OCI-LY1 (cell line): ENCODE results near the gene GUCY1B1.

Source experiments
- H2AFZ ChIP-seq: fragments of 200-600 bp; sonication (generic), shearing (Covaris generic); 2 replicates; pipeline ENCODE4 v1.6.0; 2014; ENCODE audit warnings: antibody characterized with exemption, mild to moderate bottlenecking, low read length
- H3F3A ChIP-seq: fragments of 200-600 bp; sonication (generic), shearing (Covaris generic); 2 replicates; pipeline ENCODE4 v1.6.0; 2014; ENCODE audit warnings: mild to moderate bottlenecking, antibody characterized with exemption, low read length, moderate library complexity; ENCODE audit not compliant: insufficient read depth
- H3K27ac ChIP-seq: fragments of 200-600 bp; sonication (generic); 2 replicates; pipeline ENCODE4 v1.5.1; 2014; ENCODE audit warnings: low read length, mixed run types, mild to moderate bottlenecking, low read depth; ENCODE audit not compliant: poor library complexity, severe bottlenecking
- H3K27me3 ChIP-seq: fragments of 200-600 bp; sonication (generic); 2 replicates; pipeline ENCODE4 v1.6.0; 2014; ENCODE audit warnings: antibody characterized with exemption, mild to moderate bottlenecking, low read length, moderate library complexity; ENCODE audit not compliant: insufficient read depth
- H3K36me3 ChIP-seq: fragments of 200-600 bp; sonication (generic); 2 replicates; pipeline ENCODE4 v1.6.1; 2014; ENCODE audit warnings: mild to moderate bottlenecking, antibody characterized with exemption, low read length, moderate library complexity, mixed read lengths; ENCODE audit not compliant: insufficient read depth
- H3K4me1 ChIP-seq: fragments of 200-600 bp; sonication (generic); 2 replicates; pipeline ENCODE4 v1.5.1; 2014; ENCODE audit warnings: mild to moderate bottlenecking, low read length, moderate library complexity; ENCODE audit not compliant: insufficient read depth, severe bottlenecking
- H3K4me2 ChIP-seq: fragments of 200-600 bp; sonication (generic), shearing (Covaris generic); 2 replicates; pipeline ENCODE4 v1.6.1; 2014; ENCODE audit warnings: low read length
- H3K4me3 ChIP-seq: fragments of 200-600 bp; sonication (generic); 2 replicates; pipeline ENCODE4 v1.5.1; 2014; ENCODE audit warnings: low read length, low read depth, mild to moderate bottlenecking, mixed read lengths; ENCODE audit not compliant: poor library complexity, severe bottlenecking
- H3K79me2 ChIP-seq: fragments of 200-600 bp; shearing (Covaris generic); 2 replicates; pipeline ENCODE4 v1.6.1; 2016; ENCODE audit warnings: mixed run types, low read length, mixed read lengths; ENCODE audit not compliant: insufficient read depth
- H3K9ac ChIP-seq: fragments of 200-600 bp; sonication (generic), shearing (Covaris generic); 2 replicates; pipeline ENCODE4 v1.6.1; 2014; ENCODE audit warnings: mild to moderate bottlenecking, low read length, mixed read lengths
- H3K9me2 ChIP-seq: fragments of 200-600 bp; sonication (generic), shearing (Covaris generic); 2 replicates; pipeline ENCODE4 v1.6.1; 2014; ENCODE audit warnings: low read depth, mild to moderate bottlenecking, low read length, mixed read lengths
- H3K9me3 ChIP-seq: fragments of 200-600 bp; shearing (Covaris generic); 2 replicates; pipeline ENCODE4 v1.6.1; 2014; ENCODE audit warnings: low read length, mixed read lengths
- H4K20me1 ChIP-seq: fragments of 200-600 bp; sonication (generic), shearing (Covaris generic); 2 replicates; pipeline ENCODE4 v1.6.0; 2016; ENCODE audit warnings: mild to moderate bottlenecking, low read length; ENCODE audit not compliant: insufficient read depth
- EZH2 ChIP-seq: fragments of 200-600 bp; sonication (generic), shearing (Covaris generic); IDR thresholded peaks from 2 replicates; pipeline ENCODE4 v1.8.0; 2017; ENCODE audit warnings: borderline replicate concordance, mixed run types, mild to moderate bottlenecking, antibody characterized with exemption, low read length, moderate library complexity, mixed read lengths
- TF ChIP-seq, protein P1 (sequence below): fragments of 200-600 bp; sonication (generic), shearing (Covaris generic); IDR thresholded peaks from 2 replicates; pipeline ENCODE4 v1.5.1; 2017; ENCODE audit warnings: mild to moderate bottlenecking, antibody characterized with exemption, low read length, moderate library complexity, mixed read lengths

The GUCY1B1 gene

DNA sequence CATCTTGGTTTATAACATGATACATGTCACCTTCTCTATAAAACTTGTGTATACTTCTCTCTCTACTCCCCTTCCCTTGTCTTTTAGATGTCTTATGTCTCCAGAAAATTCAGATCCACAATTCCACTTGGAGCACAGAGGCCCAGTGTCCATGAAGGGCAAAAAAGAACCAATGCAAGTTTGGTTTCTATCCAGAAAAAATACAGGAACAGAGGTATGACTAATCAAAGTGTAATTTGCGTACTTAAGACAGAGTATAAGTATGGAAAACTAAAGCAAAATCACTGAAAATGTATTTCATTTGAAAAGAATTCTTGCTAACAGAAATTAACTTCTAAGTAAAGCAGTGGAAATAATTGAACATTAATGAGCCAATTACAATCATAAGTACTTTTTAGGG is 46.2 kb downstream of the GUCY1B1 start:
- no peaks in the 10 kb centered on the region for H3K4me1 ChIP-seq
- no peaks in the 10 kb centered on the region for H3F3A ChIP-seq
- no peak overlapping the region for H3K4me2 ChIP-seq
- H3K9me3 ChIP-seq: no peaks in the 10 kb centered on the region
- no peak for TF ChIP-seq EZH2
- TF ChIP-seq, protein P1, sequence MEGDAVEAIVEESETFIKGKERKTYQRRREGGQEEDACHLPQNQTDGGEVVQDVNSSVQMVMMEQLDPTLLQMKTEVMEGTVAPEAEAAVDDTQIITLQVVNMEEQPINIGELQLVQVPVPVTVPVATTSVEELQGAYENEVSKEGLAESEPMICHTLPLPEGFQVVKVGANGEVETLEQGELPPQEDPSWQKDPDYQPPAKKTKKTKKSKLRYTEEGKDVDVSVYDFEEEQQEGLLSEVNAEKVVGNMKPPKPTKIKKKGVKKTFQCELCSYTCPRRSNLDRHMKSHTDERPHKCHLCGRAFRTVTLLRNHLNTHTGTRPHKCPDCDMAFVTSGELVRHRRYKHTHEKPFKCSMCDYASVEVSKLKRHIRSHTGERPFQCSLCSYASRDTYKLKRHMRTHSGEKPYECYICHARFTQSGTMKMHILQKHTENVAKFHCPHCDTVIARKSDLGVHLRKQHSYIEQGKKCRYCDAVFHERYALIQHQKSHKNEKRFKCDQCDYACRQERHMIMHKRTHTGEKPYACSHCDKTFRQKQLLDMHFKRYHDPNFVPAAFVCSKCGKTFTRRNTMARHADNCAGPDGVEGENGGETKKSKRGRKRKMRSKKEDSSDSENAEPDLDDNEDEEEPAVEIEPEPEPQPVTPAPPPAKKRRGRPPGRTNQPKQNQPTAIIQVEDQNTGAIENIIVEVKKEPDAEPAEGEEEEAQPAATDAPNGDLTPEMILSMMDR: no peak
- H3K36me3 ChIP-seq: no peaks in the 10 kb centered on the region
- no peak overlapping the region for H2AFZ ChIP-seq
- no peaks in the 10 kb centered on the region for H3K79me2 ChIP-seq
- no peaks in the 10 kb centered on the region for H3K9me2 ChIP-seq
- H3K9ac ChIP-seq: no peak overlapping the region
- no peak overlapping the region for H3K27ac ChIP-seq
- H3K4me3 ChIP-seq: no peak overlapping the region
- H3K27me3 ChIP-seq: no peaks in the 10 kb centered on the region
- H4K20me1 ChIP-seq: no peaks in the 10 kb centered on the region

DNA sequence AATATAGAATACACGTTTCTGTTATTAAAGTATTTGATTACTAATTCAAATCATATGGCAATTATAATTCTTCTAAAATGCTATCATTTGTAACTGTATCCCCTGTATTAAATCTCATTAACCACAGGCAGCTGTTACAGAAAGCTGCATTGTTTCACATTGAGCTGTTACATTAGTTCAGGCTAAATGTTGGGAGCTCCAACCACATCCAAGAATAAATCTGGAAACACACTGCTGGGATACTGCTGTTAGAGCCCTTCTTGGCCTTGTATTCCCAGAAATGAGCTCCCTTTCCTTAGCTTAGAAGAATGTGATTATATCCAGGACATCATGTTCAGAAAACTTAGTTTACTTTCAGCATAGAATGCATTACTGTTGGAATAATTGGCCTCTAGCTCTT is 48.2 kb downstream of the GUCY1B1 start:
- H3K27me3 ChIP-seq: no peaks in the 10 kb centered on the region
- H3K27ac ChIP-seq: no peak overlapping the region
- H3K4me1 ChIP-seq: no peaks in the 10 kb centered on the region
- no peaks in the 10 kb centered on the region for H4K20me1 ChIP-seq
- H3K4me2 ChIP-seq: no peak overlapping the region
- no peak overlapping the region for H2AFZ ChIP-seq
- H3K9me3 ChIP-seq: no peaks in the 10 kb centered on the region
- no peaks in the 10 kb centered on the region for H3K79me2 ChIP-seq
- no peaks in the 10 kb centered on the region for H3K36me3 ChIP-seq
- H3K4me3 ChIP-seq: no peak overlapping the region
- TF ChIP-seq EZH2: no peak
- TF ChIP-seq, protein P1: no peak
- H3F3A ChIP-seq: no peaks in the 10 kb centered on the region
- H3K9me2 ChIP-seq: no peaks in the 10 kb centered on the region
- no peak overlapping the region for H3K9ac ChIP-seq

DNA sequence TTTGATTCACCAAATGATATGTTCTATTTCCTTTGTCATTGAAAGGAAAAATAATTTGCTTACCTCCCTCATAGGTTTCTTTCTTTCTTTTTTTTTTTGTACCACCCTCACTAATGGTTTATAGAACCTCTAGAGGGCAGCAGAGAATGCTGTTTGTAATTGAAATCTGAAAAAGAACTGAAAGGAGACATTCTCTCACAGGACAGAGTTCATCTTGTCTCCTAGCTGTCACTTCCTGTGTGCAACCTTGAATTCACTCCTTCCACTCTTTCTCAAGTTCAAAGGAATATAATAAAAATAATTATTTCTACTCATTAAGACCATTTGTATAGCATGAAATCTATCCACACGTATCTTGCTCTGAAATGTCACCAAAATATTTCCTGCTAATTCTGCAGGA is 51.0 kb downstream of the GUCY1B1 start:
- Histone ChIP-seq H3K4me2 (no peak overlapping the region), H3K36me3 (no peaks in the 10 kb centered on the region), H3K27ac (no peak overlapping the region), H3K27me3 (no peaks in the 10 kb centered on the region), H3K4me3 (no peak overlapping the region), H3F3A (no peaks in the 10 kb centered on the region), H3K9me3 (no peaks in the 10 kb centered on the region), H2AFZ (peak overlapping the region; percentile 71), H4K20me1 (no peaks in the 10 kb centered on the region), H3K79me2 (no peaks in the 10 kb centered on the region), H3K4me1 (no peaks in the 10 kb centered on the region), H3K9ac (no peak overlapping the region), H3K9me2 (no peaks in the 10 kb centered on the region)
- TF ChIP-seq, protein P1: peak; percentile 62
- no peak for TF ChIP-seq EZH2
